Islet precursor cell (in vitro differentiated cells): ENCODE data around the gene MIF4GD.
"Not testable (repeated sequence)": the region's sequence is repeated elsewhere in the genome, so short reads cannot be mapped to it uniquely, and the experiment has no call there.

ENCODE experiments used
- DNase-seq: peaks from one replicate; pipeline ENCODE4 v3.0.0-alpha.2; 2018

Gene MIF4GD

DNA sequence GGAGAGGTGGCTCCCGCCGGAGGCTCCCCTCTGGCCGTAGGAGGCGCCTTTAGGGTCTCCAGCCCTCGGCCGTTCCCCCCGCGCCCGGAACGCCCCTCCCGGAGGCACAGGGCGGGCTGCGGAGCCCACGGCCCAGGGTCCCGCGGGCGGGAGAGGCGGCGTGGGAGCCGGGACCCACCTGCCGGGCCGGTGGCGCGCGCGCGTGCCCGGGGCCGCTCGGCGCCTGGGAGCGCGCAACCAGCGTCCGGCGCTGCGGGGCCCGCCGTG, at the start of gene MIF4GD:
MIF4GD (minus strand) TSS at position 266 of the 267 bp plus-strand sequence. CDS start 1,036 bp downstream, outside the sequence.
- DNase-seq: no peak

GRCh38 chr17:75319904-75320691, 49.1 kb upstream of the MIF4GD start:
- DNase-seq: no peak

- DNase-seq: no peak
Measured at GRCh38 chr17:75318615-75319222, 47.7 kb upstream of the MIF4GD start.

DNA sequence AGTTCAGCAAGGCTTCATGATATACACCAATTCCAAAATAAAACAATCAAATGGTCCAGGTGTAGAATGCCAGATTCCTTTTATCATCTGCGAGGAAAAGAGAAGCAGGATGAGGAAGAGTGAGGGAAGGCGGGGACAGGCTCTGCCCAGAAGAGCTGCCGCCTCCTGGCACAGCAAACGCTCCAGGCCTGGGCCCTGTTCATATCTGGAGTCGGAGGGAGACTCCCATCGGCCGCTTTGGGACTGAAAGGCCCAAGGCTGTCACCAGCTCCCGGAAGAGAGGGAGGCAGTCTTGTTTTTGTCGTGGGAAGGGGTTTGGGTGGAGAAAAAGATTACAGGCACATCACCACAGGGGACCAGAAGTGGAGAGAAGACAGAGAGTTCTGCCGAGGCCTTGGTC, 47.2 kb upstream of the MIF4GD start:
- DNase-seq: no peak

- DNase-seq: no peak
Measured at GRCh38 chr17:75317671-75318070, 46.6 kb upstream of the MIF4GD start.

DNA sequence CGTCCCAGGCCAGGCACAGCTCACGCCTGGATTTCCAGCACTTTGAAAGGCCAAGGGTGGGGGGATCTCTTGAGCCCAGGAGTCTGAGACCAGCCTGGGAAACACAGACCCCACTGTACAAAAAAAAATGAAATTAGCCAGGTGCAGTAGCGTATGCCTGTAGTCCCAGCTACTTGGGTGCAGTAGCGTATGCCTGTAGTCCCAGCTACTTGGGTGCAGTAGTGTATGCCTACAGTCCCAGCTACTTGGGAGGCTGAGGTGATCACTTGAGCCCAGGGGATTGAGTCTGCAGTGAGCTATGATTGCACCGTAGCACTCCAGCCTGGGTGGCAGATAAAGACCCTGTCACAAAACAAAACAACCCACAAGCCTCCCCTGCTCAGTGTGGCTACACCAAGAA, 45.2 kb upstream of the MIF4GD start:
- no peak for DNase-seq

DNA sequence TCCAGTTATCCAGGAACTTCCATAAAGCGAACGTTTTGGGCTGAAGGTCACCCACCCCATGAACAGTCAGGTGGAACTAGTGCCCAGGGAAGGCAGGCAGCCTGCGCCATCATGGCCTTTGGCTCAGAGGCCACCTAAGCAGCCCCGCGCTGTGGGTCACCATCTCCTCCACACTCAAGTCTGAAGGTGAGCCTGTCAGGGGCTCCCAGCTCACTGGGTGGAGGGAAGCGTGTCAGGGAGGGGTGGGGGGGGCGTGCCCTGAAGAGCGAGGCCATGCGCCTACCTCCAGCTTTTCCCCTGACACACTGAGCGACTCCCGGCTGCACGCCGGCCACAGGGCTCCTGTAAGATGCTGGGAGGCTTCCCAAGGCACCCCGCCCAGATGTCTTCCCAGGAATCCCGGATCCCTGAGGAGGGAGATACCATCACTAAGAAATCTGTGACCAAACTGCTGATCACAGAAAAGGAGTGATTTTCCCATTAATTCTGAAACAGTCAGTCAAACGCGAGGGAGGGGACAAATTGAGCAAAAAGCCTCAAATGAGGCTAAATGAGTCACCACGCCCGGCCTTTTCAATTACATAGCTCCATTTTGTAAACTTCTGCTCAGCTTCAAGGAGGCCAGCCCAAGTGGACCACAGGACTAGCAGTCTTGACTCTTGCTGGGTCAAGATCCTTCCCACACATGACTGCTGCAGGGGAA, 44.7 kb upstream of the MIF4GD start:
- no peak for DNase-seq

GRCh38 chr17:75313941-75314551, 43.0 kb upstream of the MIF4GD start:
- DNase-seq: peak; percentile 84

- DNase-seq: no peak
Measured at GRCh38 chr17:75308732-75309629, 38.0 kb upstream of the MIF4GD start.

DNA sequence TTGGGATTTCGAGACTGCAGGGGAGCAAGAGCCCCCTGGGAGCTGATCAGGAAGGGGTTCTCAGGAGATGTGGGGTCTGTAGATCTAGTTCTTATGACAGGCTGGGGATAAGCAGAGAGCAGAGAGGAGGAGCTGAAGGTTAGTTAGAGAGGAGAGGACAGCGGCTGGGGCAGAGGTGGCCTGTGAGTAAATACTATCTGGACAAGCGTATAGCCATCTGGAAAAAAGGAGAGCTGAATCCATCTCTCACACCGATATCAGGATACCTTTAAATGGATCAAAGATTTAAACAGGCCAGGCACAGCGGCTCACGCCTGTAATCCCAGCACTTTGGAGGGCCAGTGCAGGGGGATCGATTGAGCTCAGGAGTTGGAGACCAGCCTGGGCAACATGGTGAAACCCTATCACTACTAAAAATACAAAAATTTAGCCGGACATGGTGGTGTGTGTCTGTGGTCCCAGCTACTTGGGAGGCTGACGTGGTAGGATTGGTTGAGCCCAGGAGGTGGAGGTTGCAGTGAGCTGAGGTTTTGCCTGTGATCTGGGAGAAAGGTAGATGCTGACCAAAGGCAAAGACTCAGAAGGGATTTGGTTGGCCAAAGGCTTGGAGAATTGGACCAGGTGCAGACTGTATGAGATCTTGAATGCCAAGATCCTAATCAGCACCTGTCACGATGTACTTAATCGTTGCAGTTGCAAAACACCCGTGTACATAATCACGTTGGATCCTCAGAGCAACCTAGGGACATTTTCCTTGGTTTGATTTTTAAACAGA, 37.1 kb upstream of the MIF4GD start:
- DNase-seq: no peak

GRCh38 chr17:75301502-75302206, 30.6 kb upstream of the MIF4GD start:
- DNase-seq: no peak

DNA sequence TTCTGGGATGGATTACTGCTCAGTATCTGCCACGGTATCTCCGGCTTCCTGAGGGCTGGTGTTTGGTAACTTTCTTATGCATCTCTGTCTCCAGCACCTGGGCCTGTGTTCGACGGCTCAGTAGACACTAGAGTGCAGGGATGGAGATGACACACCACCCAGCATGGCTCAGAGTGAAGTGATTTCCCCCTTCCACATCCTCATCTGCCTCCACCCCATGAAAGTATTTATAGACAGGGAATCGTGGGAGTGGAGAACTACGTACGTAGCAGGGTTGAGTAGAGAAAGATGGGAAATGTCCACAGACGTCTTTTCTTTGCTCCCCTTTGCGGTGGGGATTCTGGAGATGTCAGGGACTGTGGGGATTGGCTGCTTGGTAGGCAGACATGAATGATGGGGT, 30.0 kb upstream of the MIF4GD start:
- DNase-seq: no peak

DNA sequence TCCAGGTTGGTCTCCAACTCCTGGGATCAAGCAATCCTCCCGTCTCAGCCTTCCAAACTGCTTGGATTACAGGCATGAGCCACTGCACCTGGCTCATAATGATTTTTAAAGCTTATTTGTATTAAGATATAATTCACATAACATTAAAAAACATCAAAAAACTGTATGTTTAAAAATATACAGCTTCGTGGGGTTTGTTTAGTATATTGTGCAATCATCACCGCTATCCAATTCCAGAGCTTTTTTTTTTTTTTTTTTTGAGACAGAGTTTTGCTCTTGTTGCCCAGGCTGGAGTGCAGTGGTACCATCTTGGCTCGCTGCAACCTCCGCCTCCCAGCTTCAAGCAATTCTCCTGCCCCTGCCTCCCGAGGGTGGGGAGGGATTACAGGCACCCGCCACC, 29.2 kb upstream of the MIF4GD start:
- DNase-seq: no peak

- no peak for DNase-seq
Measured at GRCh38 chr17:75295201-75296158, 24.4 kb upstream of the MIF4GD start.

DNA sequence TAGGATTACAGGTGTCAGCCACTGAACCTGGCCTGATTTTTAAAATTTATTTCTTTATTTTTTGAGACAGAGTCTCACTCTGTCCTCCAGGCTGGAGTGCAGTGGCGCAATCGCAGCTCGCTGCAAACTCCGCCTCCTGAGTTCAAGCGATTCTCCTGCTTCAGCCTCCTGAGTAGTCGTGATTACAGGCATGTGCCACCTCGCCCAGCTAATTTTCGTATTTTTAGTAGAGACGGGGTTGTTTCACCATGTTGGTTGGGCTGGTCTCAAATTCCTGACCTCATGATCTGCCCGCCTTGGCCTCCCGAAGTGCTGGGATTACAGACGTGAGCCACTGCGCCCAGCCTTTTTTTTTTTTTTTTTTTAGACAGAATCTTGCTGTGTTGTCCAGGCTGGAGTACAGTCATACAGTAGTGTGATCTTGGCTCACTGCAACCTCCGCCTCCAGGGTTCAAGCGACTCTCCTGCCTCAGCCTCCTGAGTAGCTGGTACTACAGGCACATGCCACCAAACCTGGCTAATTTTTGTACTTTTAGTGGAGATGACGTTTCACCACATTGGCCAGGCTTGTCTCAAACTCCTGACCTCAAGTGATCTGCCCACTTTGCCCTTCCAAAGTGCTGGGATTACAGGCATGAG, 21.9 kb upstream of the MIF4GD start:
- DNase-seq: not testable (repeated sequence)

DNA sequence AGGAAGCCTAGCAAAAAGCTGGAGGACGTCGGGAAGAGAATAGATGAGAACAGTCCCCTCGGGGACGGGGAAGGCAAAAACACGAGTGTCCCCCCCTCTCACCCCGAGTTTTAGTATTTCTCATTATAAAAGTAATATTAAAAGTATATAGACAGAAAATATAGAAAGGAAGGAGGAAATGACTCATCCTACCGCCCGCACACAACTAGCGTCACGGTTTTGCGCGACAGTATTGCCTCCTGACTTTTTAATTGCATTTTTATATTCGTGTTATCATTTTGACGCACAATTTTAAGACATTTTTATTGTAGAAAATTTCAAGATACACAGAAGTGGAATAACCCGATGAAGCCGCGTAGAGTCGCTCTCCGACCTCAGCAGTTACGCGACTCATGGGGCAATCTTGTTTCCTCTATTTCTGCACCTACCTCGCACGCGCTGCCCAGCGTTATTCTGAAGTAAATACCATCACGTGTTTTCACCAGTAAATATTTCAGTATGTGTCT, 18.9 kb upstream of the MIF4GD start:
- DNase-seq: no peak

GRCh38 chr17:75289115-75289831, 18.2 kb upstream of the MIF4GD start, which contains the start of gene SLC25A19:
TSS of gene SLC25A19 (minus strand) at chr17:75289433. CDS start at chr17:75286764, 2,669 bp downstream.
- DNase-seq: peak; percentile 100

GRCh38 chr17:75288770-75289114, 17.7 kb upstream of the MIF4GD start:
- DNase-seq: peak; percentile 82

DNA sequence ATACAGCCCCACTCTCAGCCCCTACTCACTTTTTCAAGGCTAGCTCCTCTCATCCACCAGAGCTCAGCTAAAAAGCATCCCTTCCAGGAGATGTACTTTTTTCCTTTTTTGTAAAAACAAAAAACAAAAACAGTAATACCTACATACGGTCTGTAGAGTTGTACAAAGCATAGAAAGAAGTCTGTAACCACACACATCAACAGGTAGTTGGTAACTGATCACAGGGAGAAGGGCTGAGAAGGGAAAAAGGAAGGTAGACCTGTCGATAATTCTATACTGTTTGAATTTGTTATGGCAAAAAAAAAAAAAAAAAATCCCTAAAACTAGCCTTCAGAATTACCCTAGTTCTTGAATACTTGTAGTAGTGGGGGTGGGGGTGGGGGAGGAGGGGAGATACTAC, 17.3 kb upstream of the MIF4GD start:
- DNase-seq: no peak
